Amniotic stem cell (primary cell): ENCODE measurements around the gene FBXO34.

Experiments used
- DNase-seq: peaks from one replicate; lab custom pipeline; 2025; lab: John Stamatoyannopoulos, UW

FBXO34 gene

DNA sequence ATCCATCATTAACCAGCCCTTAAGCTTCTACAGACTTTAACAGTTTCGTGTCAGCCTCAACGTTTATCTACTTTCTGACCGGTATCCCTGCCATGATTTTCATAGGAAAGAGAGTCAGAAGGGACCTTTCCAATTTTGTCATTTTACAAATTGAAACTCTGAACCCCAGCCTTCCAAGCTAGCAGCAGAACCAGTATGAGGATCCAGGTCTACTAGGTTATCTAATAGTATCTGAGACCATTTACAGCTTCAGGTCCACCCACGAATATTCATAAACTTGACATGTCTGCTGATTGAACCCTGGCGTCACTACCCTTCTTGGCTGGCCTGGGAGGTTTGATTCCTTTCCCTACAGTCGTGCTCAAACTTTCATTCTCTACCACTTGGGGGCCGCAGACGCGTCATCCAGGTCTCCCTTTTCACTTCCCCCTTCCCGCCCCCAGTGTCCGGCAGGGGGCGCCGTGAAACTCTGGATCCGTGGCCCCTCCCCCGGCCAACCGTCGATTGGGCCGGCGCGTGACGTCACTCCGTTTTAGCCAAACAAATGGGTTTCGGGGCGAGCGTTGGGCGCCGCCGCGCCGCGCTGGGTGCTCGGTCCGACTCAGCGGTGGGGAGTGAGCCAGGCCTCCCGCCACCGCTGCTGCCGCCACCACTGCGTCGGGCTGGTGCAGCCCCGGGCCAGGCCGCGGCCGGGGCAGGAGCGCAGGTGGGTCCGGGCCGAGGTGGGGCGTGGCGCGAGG lies at the start of gene FBXO34:
Gene FBXO34, plus strand, starts transcription at position 590 of the 740 bp plus-strand sequence. CDS start 78,970 bp downstream, outside the sequence.
- peak; percentile 96 for DNase-seq

- DNase-seq = no peak
Observed at GRCh38 chr14:55221968-55222367, 49.3 kb upstream of the FBXO34 start.

DNA sequence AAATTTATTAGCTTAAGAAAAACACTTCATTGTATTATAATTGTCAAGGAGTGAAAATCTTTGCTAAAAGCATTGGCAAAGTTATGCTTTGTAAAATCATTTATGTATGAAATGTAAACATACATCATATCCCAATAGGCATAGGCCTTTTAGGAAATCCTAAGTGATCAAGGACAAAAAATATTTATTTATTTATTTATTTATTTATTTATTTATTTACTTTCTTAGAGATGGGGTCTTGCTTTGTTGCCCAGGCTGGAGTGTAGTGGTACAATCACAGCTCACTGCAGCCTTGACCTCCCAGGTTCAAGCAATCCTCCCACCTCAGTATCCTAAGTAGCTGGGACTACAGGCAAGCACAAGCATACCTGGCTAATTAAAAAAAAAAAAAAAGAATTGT lies 47.9 kb upstream of the FBXO34 start:
- DNase-seq = no peak

- DNase-seq = no peak
Observed at GRCh38 chr14:55228261-55228660, 43.0 kb upstream of the FBXO34 start.

DNA sequence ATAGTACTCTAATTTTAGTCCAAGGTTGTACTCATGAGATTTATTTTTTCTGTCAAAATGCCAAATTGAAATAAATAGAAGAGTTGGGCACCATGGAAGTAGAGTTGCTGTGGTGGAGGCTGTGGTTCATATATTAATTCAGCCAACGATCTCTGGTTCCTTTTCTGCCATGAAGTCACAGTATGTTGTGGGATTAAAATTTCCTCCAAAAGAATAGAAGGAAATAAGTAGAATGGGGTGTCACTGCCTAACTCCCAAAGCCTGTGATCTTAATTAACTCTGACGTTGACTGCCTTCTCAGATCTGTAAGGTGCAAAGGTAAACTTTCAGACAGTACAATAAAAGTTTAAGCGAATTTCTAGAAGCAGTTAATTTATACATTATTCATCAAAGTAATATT lies 37.6 kb upstream of the FBXO34 start:
- no peak for DNase-seq

GRCh38 chr14:55238019-55238680 lies 33.1 kb upstream of the FBXO34 start:
- DNase-seq = no peak

- DNase-seq = no peak
Observed at GRCh38 chr14:55239320-55239719, 31.9 kb upstream of the FBXO34 start.

- no peak for DNase-seq
Observed at GRCh38 chr14:55240526-55241178, 30.6 kb upstream of the FBXO34 start.

DNA sequence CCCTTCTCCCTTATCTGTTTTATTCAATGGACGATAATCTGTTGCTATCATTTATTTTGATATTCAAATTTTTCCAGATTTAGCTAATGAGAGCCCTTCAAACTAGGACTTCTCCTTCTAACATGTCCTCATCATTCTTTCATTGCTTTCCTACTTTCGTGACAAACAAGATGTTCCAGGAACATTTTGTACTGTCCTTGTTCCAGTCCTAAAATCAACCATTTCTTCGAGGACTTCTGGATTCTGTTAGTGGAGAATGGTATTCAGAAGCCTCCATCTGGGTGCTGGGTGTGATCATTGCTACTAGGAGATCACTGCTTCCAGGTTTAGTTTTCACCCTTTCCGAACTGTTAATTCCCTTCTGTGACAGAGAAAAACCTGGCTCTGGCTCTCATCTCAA lies 29.5 kb upstream of the FBXO34 start:
- DNase-seq = no peak

- DNase-seq = no peak
Observed at GRCh38 chr14:55243386-55243785, 27.8 kb upstream of the FBXO34 start.

- DNase-seq = no peak
Observed at GRCh38 chr14:55243813-55244212, 27.4 kb upstream of the FBXO34 start.

- no peak for DNase-seq
Observed at GRCh38 chr14:55245657-55246268, 25.5 kb upstream of the FBXO34 start.

- DNase-seq = no peak
Observed at GRCh38 chr14:55248411-55248810, 22.8 kb upstream of the FBXO34 start.

DNA sequence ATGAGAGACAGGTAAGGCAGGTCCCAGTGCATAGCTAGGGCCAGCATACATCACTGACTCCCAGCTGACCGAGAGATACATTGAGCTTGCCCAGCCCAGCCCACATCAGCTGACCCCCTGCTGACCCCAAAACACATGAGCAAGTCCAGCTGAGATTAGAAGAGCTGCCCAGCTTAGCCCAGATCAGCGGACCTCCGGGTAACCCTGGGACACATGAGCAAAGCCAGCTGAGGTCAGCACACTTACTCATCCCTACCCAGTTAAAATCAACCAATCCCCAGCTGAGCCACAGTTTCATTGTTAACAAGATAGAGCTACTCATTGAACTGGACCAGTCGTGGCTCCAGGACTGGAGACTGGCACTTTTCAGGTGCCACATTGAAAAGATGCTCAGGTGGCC lies 21.8 kb upstream of the FBXO34 start:
- DNase-seq = no peak

DNA sequence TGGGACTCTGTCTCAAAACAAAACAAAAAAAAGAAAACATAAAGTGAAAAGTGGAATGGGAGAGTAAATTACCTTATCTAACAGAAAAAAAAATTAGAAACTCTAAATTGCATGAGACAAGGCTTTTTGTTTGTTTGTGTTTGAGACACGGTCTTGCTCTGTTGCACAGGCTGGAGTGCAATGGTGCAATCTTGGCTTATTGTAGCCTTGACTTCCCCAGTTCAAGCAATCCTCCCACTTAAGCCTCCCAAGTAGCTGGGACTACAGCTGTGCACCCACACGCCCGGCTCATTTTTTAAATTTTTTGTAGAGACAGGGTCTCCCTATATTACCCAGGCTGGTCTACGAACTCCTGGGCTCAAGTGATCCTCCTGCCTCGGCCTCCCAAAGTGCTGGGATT lies 17.9 kb upstream of the FBXO34 start:
- DNase-seq = no peak

- no peak for DNase-seq
Observed at GRCh38 chr14:55254581-55254980, 16.6 kb upstream of the FBXO34 start.

DNA sequence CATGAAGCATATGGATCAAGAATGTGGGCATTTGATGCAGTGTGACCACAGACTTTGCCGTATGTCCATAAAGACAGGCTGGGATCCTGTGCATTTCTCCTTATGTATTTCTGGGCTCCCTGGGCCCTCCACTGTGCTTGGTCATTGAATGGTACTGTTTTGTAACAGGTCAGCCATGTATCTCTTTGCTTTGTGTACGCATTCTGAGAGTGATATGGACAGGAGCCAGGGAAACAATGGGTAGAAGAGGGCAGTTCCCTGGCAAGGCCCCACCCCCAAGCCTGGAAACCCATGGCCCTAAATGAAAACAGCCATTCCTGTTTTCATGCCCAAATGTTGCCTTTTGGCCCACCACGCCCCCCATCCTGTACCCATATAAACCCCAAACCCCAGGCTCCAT lies 15.2 kb upstream of the FBXO34 start:
- no peak for DNase-seq

DNA sequence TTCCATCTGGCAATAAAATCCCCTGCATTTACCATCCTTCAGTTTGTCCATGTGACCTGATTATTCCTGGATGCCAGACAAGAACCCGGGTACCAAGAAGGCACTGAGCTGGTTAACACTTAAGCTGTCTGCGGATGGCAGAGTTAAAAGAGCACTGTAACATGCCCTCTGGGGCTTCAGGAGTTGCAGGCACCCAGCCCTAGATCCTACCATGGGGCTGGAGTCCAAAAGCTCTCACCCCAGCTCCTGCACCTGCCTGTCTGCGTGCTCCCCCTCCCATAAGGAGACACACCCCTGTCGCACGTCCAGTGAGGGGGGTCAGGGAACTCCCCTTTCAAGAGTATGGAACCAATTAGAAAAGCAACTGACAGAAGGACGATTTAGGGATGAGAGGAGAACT lies 14.6 kb upstream of the FBXO34 start:
- DNase-seq = no peak

DNA sequence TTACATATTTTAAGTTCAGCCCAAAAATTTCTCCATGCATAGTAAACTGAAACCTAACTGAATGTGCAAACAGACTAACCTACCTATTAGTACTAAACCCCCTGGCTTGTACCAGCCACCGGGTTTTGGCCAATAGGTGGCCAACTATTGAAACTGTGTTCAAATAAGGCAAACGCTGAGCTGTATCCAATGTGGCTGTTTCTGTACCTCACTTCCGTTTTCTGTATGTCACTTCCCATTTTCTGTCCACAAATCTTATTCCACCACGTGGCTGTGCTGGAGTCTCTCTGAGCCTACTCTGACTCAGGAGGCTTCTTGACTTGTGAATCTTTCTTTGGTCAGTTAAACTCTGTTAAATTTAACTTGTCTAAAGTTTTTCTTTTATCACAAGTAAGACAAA lies 6.0 kb upstream of the FBXO34 start:
- DNase-seq = no peak

DNA sequence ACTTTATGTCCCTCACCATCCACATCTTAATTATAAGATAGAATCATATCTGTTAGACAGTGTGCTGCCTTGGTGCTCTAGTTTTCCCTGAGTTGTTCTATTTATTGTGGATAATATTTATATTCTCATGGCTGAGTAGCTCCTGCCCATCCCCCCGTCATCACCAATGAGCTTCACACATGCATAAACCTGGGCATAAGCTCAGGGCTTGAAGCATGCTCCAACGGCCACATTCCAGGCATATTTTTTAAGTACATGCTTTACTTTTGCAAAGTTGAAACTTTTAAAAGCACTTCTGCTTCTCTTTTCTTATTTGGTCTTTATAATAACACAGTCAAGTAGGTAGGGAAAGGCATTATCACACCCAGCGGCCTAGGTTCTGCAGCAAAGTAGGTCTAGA lies 3.4 kb upstream of the FBXO34 start:
- DNase-seq = no peak

- DNase-seq = peak; percentile 41
Observed at GRCh38 chr14:55271572-55272298, 514 bp downstream of the FBXO34 start.

- no peak for DNase-seq
Observed at GRCh38 chr14:55272387-55272786, 1.2 kb downstream of the FBXO34 start.
